Globus pallidus (tissue), 1 donor: ENCODE measurements around the gene CELA1.
"Not testable (repeated sequence)": the region's sequence is repeated elsewhere in the genome, so short reads cannot be mapped to it uniquely, and the experiment has no call there.

Experiments
- DNase-seq: peaks from one replicate; pipeline ENCODE4 v3.0.0-alpha.2; 2015; ENCODE audit warnings: low spot score

The CELA1 gene

DNA sequence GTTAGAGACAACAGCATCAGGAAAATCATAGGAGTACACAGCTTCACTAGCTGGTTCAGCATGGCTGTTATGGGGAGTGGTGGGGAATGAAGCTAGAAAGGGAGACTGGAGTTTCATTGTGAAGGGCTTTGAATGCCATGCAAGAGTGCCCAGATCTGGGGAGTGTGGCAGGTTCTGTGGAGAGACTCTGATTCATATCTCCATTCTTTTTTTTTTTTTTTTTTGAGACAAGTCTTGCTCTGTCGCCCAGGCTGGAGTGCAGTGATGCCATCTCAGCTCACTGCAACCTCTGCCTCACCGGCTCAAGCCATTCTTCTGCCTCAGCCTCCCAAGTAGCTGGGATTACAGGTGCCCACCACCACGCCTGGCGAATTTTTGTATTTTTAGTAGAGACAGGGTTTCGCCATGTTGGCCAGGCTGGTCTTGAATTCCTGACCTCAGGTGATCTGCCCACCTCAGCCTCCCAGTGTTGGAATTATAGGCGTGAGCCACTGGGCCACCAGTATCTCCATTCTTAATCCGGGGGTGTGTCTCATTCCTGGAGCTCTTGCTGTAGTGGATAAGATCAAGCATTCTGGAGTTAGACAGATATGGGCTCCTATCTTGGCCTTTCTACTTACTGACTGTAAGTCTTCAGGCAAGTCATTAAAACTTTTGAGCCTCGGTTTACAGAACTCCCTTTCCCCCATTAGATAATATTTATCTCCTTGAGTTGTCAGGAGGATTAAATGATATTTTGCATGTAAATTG is 28.2 kb downstream of the CELA1 start:
- DNase-seq, result not testable (repeated sequence)

DNA sequence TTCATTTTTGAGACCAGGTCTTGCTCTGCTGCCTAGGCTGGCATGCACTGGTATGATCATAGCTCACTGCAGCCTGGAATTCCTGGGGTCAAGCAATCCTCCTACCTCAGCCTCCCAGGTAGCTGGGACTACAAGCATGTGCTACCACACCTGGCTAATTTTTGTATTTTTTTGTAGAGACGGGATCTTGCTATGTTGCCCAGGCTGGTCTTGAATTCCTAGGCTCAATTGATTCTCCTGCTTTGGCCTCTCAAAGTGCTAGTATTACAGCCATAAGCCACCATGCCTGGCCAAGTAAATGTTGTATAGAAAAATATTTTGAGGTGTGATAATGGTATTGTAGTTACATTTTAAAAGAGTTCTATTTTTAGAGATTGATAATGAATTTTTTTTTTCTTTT is 35.1 kb downstream of the CELA1 start:
- no peak for DNase-seq

DNA sequence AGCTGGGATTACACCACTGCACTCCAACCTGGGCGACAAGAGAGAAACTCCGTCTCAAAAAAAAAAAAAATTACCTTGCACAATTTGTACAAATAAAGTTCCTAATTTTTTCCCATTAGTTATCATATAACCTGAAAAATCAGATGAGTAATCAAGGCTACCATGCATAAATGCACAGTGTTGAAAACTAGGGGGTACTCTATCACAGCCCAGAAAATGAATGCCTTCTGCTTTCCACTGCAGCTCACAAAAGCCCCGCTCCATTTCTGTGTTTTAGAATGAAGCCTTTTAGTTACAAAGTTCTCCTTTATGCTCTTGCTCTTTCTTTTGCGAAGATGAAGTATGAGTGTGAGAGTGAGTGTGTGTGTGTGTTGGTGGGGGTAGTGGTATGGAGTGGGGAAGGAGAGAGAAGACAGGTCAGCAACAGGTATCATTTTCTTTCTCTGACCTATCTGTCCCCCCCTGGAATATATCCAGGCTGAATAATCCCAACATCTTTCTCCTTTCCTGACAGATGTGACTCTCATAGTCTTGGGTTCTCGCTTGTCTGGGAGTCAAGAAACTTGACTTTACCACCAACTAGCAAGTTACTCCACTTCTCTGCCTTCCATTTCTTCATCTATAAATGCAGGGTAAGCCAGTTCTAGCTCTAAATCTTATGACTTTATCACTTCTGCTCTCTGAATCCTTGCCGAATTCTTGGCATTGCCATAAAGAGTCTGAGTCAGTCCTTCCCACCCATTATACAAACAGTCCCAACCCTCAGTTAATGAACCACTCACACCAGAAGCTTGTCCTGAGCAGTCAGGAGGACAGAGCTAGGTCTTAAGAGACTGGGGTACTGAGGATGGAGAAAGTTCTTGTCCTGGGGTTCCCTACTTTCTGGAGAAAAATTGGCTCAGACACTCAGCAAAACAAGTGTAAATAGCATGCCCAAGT is 38.6 kb downstream of the CELA1 start:
- DNase-seq, result no peak

GRCh38 chr12:51306507-51306906 is 40.0 kb downstream of the CELA1 start:
- DNase-seq, result no peak

- not testable (repeated sequence) for DNase-seq
Observed at GRCh38 chr12:51300768-51301167, 45.7 kb downstream of the CELA1 start.

DNA sequence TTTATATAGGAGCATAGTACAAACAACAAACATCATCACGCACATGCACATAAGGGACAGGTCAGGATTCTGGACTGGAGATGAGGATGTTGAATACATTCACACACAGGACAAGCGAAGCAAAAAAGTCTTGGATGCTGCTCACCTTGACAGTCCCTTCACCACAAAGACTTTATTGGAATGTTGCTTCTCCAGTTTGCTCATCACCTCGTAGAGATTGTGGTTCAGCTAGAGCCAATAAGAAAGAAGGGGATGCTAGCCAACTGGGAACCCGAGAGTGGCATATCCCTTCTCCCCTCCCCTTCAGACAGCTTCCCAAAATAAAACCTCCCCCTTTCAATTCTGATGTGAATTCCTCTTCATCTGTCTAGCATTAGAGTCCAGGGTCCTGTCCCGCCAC is 50.8 kb downstream of the CELA1 start:
- DNase-seq, result no peak

DNA sequence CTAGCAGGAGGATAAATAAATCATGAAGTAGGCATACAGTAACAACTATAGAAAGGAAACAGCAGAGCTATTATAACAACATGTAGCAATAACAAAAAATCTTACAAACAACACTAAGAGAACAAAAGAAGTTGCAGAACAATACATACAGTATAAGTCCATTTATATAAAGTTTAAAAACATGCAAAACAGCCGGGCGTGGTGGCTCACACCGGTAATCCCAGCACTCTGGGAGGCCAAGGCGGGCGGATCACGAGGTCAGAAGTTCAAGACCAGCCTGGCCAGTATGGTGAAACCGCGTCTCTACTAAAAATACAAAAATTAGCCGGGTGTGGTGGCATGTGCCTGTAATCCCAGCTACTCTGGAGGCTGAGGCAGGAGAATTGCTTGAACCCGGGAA is 52.4 kb downstream of the CELA1 start:
- not testable (repeated sequence) for DNase-seq

DNA sequence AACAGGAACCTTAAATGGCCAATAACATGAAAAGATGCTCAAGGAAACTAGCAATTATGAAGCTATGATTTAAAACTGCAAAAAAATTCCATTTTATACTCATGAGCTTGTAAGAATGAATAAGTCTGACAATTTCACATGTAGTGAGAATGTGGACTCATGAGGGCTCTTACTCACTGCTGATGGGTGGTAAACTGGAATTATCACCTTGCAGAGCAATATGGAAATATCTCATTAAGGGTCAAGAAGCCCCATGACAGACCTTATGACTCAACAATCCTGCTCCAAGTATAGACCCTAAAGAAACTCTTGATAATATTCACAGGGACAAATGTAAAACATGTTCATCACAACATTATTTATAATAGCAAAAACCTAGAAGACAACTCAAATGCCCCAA is 52.8 kb downstream of the CELA1 start:
- DNase-seq, result no peak

DNA sequence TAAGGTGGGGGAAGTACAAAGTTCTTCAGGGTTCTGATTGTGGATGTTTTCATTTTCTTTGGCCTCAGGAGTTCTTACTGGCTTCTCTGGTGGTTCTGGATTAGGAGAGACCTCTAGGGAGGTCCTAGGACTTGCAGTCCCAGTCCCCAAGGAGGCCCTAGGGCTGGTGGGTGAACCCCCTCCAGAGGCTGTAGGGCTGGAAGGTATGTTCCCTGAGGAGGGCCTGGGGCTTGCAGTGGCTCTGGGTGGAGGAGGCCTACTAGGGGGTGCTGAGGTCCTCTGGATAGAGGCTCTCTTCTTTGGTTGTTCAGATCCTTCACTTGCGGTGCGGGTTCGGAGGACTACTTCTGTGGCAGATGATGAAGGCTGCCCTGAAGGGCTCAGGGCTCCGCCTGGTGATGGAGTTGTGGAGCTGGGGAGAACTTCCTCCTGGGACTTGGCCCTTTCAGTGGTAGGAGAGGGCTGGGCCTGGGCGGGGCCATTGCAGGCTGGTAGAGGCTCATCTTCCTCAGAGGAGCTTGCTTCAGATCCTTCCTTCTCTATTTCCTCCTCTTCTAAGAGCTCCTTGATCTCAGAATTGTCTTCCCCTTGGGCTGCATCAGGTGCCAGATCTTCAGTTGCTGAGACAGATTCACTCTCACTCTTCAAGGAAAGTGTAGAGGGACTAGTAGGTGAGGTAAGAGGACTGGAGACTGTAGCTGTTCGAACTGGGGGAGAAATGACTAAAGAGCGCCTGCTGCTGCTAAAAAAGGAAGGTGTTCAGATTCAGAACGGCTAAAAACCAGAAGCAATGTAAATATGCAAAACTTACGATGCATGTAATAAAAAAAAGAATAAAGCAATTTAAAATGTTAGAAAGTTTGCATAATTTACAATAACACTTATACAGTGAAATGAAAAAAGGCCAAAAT is 54.6 kb downstream of the CELA1 start:
- DNase-seq, result peak; percentile 34

- no peak for DNase-seq
Observed at GRCh38 chr12:51285843-51286242, 60.6 kb downstream of the CELA1 start.

DNA sequence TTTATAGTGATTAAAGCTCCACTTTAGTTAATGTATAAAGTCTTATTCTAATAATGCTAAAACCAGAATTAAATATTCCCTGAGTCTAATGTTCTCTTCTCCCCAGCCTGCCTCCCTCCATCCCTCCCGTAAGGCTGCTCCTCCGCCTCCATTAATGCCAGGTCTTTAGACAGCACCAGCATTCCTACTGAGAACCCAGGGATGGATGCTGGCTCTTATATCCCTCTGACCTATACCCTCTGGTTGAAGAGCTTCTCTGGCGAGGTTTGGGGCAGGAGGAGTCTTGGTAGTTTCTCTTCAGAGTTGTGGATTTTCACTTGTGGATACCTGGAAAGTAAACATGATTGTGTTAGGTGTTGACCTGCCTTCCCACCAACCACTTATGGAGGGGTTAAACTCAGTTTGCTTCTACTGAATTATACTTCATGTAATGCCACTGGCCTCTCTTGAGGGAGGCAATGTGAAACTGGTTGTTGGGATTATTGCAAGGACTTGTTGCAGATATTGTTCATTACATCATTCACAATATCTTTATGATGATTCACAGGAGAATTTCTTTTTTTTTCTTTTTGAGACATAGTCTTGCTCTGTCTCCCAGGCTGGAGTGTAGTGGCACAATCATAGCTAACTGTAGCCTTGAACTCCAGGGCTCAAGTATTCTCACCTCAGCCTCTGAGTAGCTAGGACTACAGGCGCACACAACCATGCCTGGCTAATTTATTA is 65.1 kb downstream of the CELA1 start:
- no peak for DNase-seq
